Measurements from ENCODE around the gene ANGPTL4.
"Not testable (repeated sequence)": the region's sequence is repeated elsewhere in the genome, so short reads cannot be mapped to it uniquely, and the experiment has no call there.

ANGPTL4 gene

DNA sequence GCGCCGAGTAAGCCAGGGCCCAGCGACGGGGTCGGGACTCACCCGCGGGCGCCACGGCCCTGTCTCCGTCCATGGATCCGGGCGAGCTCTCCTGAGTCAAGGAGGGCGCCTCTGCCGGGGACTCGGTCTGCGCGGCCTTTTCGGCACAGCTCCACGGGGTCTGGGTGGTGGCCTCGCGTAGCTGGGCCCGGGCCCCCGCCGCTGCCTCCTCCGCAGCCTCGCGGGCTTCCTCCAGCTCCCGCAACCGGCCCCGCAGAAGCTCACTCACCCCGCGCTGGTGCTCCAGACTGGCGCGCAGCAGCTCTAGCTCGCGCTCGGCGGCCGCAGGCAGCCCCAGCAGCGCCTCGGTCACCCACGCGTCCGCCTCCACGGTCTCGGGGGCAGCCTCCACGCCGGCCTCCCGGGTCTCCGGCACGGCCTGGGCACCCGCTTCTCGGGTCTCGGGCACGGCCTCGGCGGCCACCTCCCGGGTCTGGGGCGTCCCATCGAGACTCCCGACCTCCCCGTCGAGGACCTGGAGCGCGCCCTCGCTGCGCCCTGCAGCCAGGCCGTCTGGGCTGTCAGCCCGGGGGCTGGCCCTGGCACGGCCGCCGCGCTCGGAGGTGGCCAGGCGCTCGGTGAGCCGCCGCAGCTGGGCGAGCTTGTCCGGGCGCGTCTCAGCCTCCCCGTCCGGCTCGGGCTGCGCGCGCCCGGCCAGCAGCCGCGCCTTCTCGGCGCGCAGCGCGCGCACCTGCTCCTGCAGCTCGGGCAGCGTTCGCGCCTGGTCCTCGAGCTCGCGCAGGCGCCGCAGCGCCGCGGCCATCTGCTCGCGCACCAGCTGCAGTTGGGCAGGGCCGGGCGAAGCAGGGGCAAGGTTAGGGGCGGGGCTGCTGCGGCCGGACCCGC lies 29.3 kb upstream of the ANGPTL4 start:
- no peak for DNase-seq (ENCODE audit: low read depth, low spot score)

DNA sequence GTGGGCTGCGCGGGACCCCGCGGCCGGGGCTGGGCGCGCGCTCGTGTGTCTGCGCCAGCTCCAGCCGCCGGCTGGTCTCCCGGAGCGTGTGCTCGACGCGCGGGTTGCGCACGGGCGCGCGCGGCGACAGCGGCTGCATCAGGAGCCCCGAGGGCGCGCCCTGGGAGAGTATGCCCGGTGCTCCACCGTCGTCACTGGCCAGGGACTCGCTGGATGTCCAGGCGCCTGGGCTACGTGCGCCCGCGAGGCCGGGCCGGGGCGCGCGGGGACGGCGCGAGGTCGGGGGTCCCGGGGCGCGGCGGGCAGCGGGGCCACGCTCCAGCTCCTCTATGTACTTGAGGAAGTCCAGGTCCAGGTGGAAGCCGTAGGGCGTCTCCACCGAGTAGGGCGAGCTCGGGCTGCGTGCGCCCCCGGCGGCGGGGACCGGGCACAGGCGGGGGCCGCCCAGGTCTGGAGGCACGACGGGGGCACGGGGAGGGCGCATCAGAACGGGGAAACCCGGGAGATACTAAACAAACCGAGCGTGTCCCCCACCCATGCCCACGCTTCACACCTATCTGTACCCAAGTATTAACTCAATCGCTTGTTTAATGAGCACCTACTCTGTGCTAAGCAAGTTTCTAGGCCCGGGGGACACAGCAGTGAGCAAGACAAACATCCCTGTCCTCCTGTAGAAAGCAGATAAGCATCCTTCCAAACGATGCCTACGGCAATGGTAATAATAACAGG lies 28.4 kb upstream of the ANGPTL4 start:
- DNase-seq (ENCODE audit: low read depth, low spot score): no peak

DNA sequence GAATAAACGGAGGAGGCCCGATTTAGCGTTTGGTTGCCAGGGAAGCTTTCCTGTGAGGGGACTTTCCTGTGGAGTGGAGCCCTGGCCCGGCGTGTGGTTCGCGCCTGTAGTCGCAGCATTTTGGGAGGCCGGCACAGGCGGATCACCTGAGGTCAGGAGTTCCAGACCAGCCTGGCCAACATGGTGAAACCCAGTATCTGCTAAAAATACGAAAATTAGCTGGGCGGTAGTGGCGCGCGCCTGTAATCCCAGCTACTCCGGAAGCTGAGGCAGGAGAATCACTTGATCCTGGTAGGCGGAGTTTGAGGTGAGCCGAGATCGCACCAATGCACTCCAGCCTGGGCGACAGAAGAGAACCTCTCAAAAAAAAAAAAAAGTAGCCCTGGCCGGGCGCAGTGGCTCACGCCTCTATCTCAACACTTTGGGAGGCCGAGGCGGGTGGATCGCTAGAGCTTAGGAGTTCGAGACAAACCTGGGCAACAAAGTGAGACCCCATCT lies 27.8 kb upstream of the ANGPTL4 start:
- no peak for DNase-seq (ENCODE audit: low read depth, low spot score)

DNA sequence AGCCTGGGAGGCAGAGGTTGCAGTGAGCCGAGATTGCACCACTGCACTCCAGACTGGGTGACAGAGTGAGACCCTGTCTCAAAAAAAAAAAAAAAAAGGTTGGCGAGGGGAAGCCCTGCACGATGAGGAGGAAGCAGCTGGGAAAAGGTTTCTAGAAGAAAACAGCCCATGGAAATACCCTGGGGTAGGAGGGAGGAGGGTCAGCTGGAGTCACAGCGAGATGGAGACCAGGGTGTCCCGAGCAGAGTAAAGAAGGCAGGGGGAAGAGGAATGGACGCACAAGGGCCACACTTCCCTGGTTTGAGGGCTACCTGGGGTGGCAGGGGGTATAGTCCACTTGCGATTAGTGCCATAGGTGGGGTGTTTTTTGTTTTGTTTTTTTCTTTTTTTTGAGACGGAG lies 27.3 kb upstream of the ANGPTL4 start:
- no peak for DNase-seq (ENCODE audit: low read depth, low spot score)

DNA sequence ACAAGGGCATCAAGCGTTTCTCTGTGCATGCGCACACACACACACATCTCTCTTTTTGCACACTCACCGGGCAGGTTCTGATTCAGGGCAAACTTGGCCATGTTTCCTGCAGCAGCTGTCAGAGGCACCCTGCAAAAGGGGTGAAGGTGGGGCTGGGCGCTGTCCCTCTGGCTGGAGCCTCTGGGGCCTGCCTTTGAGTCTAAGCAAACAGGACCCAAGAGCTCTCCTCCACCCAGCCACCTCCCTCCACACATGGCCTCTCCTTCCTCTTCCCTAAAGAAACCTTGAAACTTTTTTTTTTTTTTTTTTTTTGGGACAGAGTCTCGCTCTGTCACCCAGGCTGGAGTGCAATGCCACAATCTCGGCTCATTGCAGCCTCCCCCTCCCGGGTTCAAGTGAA lies 26.2 kb upstream of the ANGPTL4 start:
- DNase-seq (ENCODE audit: low read depth, low spot score): no peak

DNA sequence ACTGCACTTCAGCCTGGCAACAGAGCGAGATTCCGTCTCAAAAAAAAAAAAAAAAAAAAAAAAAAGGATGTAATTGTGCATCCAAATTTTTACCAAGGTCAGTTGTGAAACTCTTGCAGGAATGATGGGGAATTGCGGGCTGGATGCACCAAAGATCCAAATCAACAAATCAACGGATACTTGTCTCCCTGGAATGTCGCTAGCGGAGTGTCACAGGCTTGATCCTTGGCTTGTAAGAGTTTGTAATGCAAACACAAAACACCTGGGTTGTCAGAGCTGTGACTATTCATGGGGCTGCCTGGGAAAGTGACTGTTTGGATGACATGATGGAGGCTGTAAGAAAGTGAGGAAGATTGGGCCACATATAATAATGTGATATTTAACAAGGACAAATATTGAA lies 25.1 kb upstream of the ANGPTL4 start:
- DNase-seq (ENCODE audit: low read depth, low spot score): no peak

DNA sequence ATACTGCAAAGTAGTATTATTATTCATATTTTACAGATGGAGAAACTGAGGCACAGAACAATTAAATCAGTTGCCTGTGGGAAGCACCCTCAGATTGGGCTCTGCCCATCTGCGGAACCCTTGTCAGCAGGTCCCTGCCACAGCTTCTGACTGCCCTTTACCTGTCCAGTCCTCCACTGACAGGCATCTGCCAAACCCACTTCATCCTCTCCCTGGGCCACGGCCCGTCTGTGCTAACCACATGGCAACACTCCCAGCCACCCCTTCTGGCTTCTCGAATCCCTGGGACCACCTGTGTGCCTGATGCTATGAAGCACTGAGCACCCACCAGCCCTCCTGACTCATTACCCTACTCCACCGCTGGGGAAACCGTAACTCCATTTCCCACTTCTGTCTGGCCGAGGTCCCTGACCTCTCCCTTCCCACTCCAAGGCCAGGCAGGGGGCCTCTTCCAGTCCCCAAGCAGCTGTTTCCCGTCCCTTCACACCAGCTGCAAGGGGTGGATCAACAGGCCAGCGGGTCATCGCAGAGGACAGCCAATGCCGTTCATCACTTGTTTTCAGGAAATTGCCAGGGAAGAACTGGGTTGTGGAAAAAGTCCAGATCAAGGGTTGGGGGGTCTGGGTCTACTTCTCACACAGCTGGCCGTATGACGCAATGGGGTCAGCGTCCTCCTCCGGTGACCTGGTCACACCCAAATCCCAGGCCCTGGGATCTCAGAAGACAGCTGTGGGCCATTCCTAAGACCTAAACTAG lies 23.4 kb upstream of the ANGPTL4 start:
- DNase-seq (ENCODE audit: low read depth, low spot score): no peak

DNA sequence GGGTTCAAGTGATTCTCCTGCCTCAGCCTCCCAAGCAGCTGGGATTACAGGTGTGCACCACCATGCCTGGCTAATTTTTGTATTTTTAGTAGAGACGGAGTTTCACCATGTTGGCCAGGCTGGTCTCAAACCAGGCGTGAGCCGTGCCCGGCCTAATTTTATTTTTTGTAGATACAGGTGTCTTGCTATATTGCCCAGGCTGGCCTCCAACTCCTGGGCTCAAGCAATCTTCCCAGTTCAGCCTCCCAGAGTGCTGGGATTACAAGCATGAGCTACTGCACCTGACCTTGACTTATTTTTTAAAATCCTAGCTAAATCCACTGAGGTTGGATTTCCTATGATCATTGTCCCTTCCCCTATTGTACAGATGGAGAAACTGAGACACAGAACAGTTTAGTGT lies 22.5 kb upstream of the ANGPTL4 start:
- DNase-seq (ENCODE audit: low read depth, low spot score): not testable (repeated sequence)

DNA sequence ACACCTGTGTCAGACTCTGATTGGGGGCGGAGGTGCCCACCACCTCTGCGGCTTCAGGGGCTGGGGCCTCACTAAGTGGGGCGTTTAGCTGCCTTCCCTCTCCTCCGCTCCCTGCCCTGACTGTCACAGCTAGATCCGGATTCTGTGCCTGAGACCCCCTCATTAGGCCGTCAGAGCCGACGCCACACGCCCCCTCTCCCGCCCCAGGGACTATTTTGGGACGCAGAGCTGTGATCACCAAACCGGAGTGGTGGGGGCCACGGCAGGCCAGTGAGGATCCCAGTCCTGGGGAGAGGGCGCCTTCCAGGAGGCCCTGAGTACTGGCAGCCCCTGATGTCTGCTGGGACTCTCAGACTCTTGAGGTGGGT lies 21.7 kb upstream of the ANGPTL4 start:
- DNase-seq (ENCODE audit: low read depth, low spot score): no peak

DNA sequence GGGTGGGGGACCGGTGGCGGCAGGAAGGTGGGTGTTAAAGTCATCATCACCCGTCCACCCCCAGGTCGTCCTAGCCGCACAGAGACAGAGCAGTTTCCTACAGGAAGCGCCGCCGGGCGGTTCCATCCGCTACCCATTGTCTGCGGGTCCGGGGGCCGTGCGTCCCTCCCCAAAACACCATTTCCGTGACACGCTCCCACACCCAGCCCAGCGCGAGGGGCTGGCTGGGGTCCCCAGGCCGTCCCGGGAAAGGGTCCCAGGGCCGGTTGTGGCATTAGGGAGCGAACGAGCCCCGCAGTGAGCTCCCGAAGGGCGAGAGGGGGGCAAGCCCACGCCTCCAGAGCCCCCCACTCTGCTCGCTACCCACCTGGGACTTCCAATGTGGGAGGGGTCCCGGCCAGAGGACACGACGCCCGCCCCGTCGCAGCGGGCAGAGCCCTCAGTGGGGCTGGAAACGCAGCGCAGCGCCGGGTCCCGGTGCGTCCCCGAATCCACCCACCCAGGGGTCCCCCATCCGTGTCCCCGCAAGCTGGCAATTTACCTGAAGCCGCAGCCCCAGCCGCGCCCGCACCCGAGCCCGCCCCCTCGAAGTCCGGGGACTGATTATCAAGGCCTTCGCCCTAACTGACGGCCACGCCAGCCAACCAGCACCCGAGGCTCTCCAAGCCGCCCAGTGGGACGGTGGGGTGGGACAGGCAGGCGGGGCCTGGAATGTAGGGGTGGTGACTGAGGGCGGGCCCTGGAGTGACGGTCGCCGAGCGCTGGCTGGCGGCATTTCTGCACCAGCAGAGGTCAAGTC lies 21.1 kb upstream of the ANGPTL4 start, which contains the start of gene KANK3:
TSS of gene KANK3 (minus strand) at position 579 of the 799 bp plus-strand sequence. CDS start 5,434 bp downstream, outside the sequence.
- peak; percentile 43 for DNase-seq (ENCODE audit: low read depth, low spot score)

DNA sequence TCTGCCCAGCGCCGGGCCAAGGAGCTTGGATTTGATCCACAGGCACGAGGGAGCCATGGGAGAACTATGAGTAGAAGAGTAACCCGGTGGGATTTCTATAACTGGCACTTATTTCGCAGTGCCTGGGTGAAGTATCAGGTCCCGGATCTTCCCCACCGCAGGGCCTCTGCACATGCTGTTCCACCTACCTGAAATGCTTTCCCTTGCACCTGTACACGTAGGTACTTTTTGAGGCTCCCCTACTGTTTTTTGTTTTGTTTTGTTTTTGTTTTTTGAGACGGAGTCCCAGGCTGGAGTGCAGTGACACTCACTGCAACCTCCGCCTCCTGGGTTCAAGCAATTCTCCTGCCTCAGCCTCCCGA lies 20.5 kb upstream of the ANGPTL4 start:
- no peak for DNase-seq (ENCODE audit: low read depth, low spot score)

DNA sequence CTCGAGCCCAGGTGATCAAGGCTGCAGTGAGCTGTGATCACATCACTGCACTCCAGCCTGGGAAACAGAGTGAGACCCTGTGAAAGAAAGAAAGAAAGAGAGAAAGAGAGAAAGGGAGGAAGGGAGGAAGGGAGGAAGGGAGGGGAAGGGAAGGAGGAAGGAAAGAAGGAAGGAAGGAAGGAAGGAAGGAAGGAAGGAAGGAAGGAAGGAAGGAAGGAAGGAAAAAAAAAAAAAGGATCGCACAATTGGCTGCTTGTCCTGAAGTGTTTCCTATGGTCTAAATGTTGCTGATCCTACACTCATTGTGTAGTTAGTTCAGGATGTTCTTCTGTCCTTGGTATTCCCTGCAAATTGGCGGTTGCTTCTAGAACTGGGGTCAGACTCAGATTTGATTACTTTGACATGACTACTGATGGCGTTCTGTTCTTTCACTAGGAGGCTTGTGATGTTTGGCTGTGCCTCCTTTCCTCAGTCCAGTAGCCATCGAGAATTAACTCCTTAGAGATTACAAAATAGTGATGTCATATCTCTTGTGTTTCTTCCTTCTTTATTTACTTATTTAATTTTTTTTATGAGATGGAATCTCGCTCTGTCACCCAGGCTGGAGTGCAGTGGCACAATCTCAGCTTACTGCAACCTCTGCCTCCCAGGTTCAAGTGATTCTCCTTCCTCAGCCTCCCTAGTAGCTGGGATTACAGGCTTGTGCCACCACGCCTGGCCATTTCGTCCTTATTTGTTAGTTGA lies 14.2 kb upstream of the ANGPTL4 start:
- DNase-seq (ENCODE audit: low read depth, low spot score): not testable (repeated sequence)

DNA sequence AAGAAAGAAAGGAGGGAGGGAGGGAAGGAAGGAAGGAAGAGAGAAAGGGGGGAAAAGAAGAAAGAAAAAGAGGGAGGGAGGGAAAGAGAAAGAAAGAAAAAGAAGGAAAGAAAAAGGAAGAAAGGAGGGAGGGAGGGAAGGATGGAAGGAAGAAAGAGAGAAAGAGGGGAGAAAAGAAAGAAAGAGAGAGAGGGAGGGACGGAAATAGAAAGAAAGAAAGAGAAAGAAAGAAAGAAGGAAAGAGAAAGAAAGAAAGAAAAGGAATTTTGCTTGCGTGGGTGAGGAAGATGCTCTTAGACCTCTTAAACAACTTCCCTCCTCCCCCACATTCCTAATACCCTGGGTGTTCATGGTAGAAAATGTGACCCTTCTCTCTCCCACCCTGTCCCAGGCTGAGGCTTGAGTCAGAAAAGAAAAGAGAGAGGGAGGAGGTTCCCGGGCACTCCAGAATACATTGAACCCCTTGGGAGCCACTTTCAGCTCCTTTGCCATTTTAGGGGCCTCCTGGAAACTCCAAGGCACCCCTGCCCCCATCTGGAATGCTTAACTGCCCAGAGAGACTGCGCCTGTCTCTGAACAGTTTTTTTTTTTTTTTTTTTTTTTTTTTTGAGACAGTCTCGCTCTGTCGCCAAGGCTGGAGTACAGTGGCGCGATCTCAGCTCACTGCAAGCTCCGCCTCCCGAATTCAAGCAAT lies 11.7 kb upstream of the ANGPTL4 start:
- no peak for DNase-seq (ENCODE audit: low read depth, low spot score)

DNA sequence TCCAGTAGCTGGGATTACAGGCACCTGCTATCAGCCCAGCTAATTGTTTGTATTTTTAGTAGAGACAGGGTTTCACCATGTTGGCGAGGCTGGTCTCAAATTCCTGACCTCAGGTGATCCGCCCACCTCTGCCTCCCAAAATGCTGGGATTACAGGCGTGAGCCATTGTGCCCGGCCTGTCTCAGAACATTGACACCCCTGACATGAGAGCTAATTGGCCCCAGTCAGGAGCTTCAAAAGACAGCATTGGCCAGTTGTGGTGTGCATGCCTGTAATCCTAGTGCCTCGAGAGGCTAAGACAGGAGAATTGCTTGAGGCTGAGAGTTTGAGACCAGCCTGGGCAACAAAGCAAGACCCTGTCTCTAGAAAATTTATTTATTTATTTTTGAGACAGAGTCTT lies 11.1 kb upstream of the ANGPTL4 start:
- not testable (repeated sequence) for DNase-seq (ENCODE audit: low read depth, low spot score)

DNA sequence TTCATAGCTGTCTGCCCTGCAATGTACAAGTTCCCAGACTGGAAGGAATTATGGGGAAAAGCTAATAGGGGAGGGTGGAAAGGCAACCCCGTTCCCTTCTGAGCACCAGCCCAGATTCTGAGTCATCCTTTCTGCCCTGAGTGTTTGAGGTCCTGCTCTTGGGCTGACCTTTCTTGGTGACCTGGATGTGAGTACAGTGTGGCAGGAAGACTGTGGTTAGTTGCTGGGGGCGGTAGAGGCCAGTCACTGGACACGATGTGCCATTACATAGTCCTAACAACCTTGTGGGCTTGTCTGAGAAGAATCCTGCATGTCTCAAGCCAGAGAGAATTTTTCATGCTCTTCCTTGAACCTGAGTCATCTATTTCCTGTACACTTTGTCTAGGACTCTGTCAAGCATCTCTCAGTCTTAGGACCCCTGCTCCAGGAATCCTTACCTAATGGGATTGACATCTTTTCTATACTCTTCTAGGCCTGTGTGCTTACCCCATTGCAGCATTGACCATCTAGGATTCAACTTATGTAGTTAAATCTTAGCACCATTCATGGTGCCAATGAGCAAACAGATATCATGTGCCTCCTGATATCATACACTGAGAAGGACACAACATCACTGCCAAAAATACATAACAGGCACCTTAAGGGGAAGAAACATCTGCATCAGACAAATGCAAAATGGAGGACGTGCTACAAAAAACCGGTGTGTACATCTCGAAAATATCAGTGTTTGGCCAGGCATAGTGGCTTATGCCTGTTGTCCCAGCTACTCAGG lies 8.1 kb upstream of the ANGPTL4 start:
- DNase-seq (ENCODE audit: low read depth, low spot score): no peak

DNA sequence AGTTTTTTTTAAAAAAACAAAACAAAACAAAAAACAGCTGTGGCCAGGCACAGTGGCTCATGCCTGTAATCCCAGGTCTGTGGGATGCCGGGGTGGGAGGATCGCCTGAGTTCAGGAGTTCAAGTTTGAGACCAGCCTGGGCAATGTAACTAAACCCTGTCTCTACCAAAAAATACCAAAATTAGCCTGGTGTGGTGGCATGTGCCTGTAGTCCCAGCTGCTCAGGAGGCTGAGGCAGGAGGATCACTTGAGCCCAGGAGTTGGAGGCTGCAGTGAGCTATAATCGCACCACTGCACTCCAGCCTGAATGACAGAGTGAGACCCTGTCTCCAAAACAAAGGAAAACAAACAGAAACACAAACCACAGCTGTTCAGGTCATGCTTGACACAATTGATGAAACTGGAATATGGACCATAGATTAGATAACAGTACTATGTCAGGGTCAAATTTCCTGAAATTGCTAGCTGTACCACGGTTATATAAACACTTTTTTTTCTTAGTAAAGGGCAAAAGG lies 6.9 kb upstream of the ANGPTL4 start:
- DNase-seq (ENCODE audit: low read depth, low spot score): no peak

DNA sequence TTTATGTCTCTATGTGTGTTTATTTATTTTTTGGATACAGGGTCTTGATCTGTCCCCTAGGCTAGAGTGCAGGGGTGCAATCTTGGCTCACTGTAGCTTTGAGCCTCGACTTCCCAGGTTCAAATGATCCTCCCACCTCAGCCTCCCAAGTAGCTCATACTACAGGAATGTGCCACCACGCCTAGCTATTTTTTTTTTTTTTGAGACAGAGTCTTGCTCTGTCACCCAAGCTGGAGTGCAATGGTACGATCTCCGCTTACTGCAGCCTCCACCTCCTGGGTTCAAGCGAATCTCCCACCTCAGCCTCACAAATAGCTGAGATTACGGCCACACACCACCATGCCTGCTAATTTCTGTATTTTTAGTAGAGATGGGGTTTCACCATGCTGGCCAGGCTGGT lies 5.0 kb upstream of the ANGPTL4 start:
- DNase-seq (ENCODE audit: low read depth, low spot score): no peak

DNA sequence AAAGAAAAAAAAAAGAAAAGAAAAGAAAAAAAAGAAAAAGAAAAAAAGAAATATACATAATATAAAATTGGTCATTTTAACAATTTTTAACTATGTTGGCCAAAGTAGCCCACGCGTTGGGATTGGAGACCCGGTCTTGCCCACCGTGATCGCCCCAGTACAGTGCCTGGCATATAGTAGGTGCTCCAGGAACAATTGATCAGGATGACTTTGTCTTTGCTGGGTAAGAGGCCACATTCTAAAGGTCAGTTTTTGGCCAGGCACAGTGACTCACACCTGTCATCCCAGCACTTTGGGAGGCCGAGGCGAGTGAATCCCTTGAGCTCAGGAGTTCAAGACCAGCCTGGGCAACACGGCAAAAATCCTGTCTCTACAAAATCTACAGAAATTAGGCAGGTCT lies 3.8 kb upstream of the ANGPTL4 start:
- DNase-seq (ENCODE audit: low read depth, low spot score): no peak

All from brain pericyte (primary cell).